Right kidney (tissue), 9 donors: ENCODE results near the gene GRK4.
"Not testable (repeated sequence)": the region's sequence is repeated elsewhere in the genome, so short reads cannot be mapped to it uniquely, and the experiment has no call there.

Experiments
- DNase-seq: peaks from one replicate; pipeline ENCODE4 v3.0.0-alpha.2; 2016
- long read RNA-seq, 8 donors: transcript quantifications; one replicate each; lab custom pipeline, GENCODE V29; 2026

Gene GRK4
- long read RNA-seq, donor 1, partial matches to known transcripts: 0 of 2 reads
- long read RNA-seq, donor 1, other reads (novel, unspliced or antisense): 0 of 2 reads
- long read RNA-seq, donor 2: 0 reads
- long read RNA-seq, donor 3, partial matches to known transcripts: 0 of 2 reads
- long read RNA-seq, donor 3, other reads (novel, unspliced or antisense): 0 of 2 reads
- long read RNA-seq, donor 4, partial matches to known transcripts: 0 of 2 reads
- long read RNA-seq, donor 4, other reads (novel, unspliced or antisense): 0 of 2 reads
- long read RNA-seq, donor 5, partial matches to known transcripts: 0 of 1 reads
- long read RNA-seq, donor 5, other reads (novel, unspliced or antisense): 0 of 1 reads
- long read RNA-seq, donor 6, partial matches to known transcripts: 8 of 9 reads
- long read RNA-seq, donor 6, other reads (novel, unspliced or antisense): 0 of 9 reads
- long read RNA-seq, donor 7, partial matches to known transcripts: 5 of 8 reads
- long read RNA-seq, donor 7, other reads (novel, unspliced or antisense): 0 of 8 reads
- long read RNA-seq, donor 8, partial matches to known transcripts: 0 of 2 reads
- long read RNA-seq, donor 8, other reads (novel, unspliced or antisense): 0 of 2 reads

DNA sequence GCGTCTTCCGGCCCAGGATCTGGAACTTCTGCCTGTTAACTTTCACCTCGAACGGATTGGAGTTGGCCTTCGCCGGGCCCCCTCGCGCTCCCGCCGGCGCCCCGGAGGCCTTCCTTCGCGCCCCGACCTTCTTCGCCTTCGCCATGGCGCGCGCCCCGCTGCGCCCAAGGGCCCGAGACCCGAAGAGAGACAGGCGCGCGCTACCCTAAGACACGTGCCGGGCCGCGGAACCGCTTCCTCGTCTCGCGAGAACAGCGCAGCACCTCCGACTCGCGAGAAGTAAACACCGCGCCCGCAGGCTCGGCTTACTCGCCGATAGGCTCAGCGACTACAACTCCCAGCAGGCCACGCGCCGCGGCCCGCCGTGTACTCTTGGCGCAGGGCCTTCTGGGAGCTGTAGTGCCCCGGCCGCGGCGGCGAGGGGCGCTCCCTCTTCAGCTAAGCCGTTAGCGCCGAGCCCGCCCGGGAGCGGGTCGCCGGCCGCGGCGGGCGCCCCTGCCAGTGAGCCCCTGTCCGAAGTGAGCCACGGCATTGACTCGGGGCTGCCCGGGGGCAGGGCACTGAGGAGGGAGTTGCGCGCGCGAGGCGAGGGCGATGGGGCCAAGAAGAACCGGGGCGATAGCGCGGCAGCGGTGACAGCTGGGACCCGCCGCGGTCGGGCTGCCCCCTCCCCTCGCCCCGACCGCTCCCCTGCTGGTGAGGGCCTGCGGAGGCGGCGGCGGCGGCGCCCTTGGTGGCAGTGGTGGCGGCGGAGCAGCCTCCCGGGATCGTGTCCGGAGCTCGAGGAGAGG, at the start of gene GRK4, which contains the start of gene NOP14:
TSS of gene GRK4 (plus strand) at position 397 of the 791 bp plus-strand sequence. CDS start 500 bp downstream, outside the sequence.
TSS of gene NOP14 (minus strand) at position 232 of the 791 bp plus-strand sequence. CDS start at position 145, 87 bp downstream.
- peak; percentile 98 for DNase-seq

DNA sequence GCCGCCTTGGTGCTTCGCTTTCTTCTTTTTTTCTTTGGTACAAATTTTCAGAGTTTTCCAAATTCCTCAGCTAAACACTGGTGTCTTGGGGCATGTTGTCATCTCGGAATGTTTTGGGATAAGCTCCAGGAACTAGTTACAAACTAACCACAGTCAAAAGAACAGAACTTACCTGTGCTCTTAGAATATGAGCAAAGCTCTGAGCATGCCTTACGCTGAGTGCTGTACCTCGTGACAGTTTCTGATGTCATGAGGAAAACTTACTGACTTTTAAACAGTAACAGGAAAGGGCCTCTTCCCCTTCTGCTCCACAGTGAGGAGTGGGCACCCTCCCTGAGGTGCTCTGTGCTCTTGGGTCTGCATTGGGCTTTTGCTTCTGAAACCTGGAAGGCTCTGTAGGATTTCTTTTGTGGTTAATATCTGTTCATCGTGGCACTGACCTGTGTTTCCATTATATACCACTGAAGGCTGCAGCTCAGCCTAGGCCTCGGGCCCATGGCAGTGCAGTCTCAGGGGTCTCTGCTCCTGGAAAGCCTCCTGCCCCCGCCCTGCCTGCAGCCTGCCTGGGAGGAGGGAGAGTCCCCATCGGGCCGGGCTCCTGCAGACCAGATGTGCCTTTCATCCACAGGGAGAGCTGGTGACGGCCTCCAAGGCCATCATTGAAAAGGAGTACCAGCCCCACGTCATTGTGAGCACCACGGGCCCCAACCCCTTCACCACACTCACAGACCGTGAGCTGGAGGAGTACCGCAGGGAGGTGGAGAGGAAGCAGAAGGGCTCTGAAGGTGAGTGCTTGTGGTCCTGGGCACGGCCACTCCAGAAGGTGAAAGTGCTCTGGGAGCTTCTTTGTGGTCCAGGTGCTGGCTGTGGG, 48.9 kb upstream of the GRK4 start:
- no peak for DNase-seq

GRCh38 chr4:2915789-2916188, 47.6 kb upstream of the GRK4 start:
- no peak for DNase-seq

DNA sequence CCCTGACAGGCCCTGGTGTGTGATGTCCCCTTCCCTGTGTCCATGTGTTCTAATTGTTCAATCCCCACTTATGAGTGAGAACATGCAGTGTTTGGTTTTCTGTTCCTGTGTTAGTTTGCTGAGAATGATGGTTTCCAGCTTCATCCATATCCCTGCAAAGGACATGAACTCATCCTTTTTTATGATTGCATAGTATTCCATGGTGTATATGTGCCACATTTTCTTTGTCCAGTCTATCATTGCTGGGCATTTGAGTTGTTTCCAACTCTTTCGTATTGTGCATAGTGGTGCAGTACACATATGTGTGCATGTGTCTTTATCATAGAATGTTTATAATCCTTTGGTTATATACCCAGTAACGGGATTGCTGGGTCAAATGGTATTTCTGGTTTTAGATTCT, 46.7 kb upstream of the GRK4 start:
- not testable (repeated sequence) for DNase-seq

- not testable (repeated sequence) for DNase-seq
These were observed 45.1 kb upstream of the GRK4 start for GRCh38 chr4:2918300-2918699.

GRCh38 chr4:2918714-2919113, 44.7 kb upstream of the GRK4 start:
- not testable (repeated sequence) for DNase-seq

DNA sequence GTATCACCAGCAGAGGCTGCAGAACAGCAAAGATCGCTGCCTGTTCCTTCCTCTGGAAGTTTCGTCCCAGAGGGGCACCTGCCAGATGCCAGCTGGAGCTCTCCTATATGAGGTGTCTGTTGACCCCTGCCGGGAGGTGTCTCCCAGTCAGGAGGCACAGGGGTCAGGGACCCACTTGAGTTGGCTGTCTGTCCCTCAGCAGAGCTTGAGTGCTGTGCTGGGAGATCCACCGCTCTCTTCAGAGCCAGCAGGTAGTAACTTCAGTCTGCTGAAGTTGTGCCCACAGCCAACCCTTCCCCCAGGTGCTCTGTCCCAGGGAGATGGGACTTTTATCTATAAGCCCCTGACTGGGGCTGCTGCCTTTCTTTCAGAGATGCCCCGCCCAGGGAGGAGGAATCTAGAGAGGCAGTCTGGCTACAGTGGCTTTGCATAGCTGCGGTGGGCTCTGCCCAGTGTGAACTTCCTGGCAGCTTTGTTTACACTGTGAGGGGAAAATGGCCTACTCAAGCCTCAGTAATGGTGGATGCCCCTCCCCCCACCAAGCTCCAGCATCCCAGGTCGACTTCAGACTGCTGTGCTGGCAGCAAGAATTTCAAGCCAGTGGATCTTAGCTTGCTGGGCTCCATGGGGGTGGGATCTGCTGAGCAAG, 40.8 kb upstream of the GRK4 start:
- not testable (repeated sequence) for DNase-seq

DNA sequence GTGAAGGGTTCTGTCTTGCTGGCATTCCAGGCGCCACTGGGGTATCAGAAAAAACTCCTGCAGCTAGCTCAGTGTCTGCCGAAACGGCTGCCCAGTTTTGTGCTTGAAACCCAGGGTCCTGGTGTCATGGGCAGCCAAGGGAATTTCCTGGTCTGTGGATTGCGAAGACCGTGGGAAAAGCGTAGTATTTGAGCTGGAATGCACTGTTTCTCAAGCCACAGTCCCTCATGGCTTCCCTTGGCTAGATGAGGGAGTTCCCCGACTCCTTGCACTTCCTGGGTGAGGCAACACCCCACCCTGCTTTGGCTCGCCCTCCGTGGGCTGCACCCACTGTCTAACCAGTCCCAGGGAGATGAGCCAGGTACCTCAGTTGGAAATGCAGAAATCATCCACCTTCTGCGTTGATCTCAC, 40.2 kb upstream of the GRK4 start:
- DNase-seq: no peak

- no peak for DNase-seq
These were observed 39.6 kb upstream of the GRK4 start for GRCh38 chr4:2923668-2924173.

DNA sequence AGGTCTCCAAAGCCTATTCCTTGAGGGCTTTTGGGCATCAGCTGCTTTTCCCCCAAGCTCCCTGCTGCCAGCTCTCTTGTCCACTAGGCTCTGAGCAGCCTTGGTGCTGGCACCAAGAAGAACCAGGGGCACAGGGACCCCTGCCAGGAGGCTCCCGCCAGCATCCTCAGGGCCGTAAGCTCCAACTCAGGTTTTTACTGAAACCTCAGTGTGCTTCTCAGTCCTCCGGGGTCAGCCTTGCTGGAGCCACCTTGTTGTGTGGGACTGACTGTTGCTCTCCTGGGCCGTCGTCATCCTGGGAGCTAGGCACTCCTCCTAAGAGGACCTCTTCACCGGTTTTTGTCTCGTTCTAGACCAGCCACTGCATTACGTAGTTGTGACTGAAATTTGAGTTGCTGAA, 39.1 kb upstream of the GRK4 start:
- DNase-seq: no peak

DNA sequence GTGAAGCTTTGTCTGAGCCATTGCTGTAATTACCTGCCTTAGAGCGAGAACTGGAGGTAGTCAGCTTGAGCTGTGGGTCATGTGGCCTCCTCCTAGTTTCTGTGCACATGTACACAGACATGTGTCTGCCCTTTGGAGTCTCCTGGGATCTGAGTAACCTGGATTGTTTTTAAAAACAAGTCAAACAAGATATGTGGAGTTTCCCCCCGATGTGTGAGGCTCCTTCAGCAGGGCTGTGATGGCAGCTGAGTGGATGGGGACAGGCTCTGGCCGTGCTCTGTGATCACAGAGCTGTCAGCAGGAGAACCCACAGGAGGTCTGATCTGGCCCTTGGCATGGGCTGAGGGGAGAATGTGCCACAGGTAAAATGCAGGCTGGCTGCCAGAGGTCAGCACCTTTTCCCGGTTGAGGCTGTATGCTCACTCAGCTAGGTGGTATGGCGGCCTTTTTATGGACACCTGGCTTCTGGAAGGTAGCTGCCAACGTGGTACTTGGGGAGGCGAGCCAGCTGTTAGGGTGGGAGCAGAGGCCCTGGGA, 38.5 kb upstream of the GRK4 start:
- DNase-seq: no peak

- no peak for DNase-seq
These were observed 37.9 kb upstream of the GRK4 start for GRCh38 chr4:2925496-2925895.

- no peak for DNase-seq
These were observed 37.2 kb upstream of the GRK4 start for GRCh38 chr4:2925931-2926860.

- DNase-seq: no peak
These were observed 36.2 kb upstream of the GRK4 start for GRCh38 chr4:2927016-2927695.

- no peak for DNase-seq
These were observed 35.7 kb upstream of the GRK4 start for GRCh38 chr4:2927696-2928075.

- no peak for DNase-seq
These were observed 34.9 kb upstream of the GRK4 start for GRCh38 chr4:2928242-2929176.

DNA sequence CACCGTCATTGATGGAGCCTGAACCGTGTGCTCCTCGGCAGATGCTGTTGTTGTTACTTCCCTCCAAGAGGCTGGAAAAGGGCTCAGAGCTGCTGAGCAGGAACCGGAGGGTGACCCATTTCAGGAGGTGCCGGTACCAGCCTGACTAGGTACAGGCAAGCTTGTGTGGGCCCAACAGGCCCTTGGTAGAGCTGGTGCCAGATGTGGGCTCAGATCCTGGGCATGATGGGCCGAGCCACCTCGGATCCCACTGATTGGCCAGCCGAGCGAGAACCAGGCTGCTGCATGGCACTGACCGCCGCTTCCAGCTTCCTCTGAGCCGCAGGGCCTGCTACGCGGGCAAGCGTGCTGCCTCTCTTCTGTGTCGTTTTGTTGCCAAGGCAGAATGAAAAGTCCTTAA, 33.9 kb upstream of the GRK4 start:
- no peak for DNase-seq
